PC-9 (cell line): ENCODE data around the gene TMC2.

ENCODE experiments used
- EZH2 ChIP-seq: fragments of 200-600 bp; sonication (generic); IDR thresholded peaks from 2 replicates; pipeline ENCODE4 v1.8.0; 2017; ENCODE audit warnings: antibody characterized with exemption, low read depth
- TF ChIP-seq, protein P1 (sequence below): fragments of 200-600 bp; sonication (generic); conservative IDR thresholded peaks from 2 replicates; pipeline ENCODE4 v1.6.1; 2017; ENCODE audit warnings: mixed run types, antibody characterized with exemption, mild to moderate bottlenecking, moderate library complexity

DNA sequence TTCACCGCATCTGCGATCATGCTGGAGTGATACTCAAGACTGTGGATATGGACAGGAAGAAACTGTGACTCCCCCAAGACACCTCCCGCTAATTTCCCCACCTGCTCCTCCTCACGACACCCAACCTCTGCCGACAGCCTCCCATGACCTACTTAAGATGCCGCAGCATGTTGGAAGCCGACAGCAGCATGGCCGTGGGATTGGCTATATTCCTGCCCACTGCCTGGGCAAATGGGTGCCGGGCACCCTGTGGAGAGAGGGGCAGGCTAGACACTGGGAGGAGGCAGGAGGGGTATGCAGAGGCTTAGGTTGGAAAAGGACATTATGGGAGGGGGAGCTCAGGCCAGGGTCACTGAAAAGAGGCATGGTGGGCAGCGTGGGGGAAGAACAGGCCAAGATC, 123.2 kb downstream of the TMC2 start:
- TF ChIP-seq EZH2 = no peak
- TF ChIP-seq, protein P1, sequence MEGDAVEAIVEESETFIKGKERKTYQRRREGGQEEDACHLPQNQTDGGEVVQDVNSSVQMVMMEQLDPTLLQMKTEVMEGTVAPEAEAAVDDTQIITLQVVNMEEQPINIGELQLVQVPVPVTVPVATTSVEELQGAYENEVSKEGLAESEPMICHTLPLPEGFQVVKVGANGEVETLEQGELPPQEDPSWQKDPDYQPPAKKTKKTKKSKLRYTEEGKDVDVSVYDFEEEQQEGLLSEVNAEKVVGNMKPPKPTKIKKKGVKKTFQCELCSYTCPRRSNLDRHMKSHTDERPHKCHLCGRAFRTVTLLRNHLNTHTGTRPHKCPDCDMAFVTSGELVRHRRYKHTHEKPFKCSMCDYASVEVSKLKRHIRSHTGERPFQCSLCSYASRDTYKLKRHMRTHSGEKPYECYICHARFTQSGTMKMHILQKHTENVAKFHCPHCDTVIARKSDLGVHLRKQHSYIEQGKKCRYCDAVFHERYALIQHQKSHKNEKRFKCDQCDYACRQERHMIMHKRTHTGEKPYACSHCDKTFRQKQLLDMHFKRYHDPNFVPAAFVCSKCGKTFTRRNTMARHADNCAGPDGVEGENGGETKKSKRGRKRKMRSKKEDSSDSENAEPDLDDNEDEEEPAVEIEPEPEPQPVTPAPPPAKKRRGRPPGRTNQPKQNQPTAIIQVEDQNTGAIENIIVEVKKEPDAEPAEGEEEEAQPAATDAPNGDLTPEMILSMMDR = no peak
